Naive thymus-derived CD4-positive, alpha-beta T cell (primary cell): Measurements from ENCODE around the gene MTM1. TPM values are rescaled to one million over a fixed set of nuclear protein-coding genes. Genes with fewer than 3 reads are reported as not detected.

Source experiments
- ATAC-seq: fragments of 150-1000 bp; cut with Tn5 transposase; 2 replicates; pipeline ENCODE4 v1.10.0; 2021; ENCODE audit warnings: mild to moderate bottlenecking, moderate library complexity
- CTCF ChIA-PET: fragments of 350-600 bp; sonication (Branson Sonifier 250); formaldehyde crosslinking; loops from one replicate; lab custom pipeline; 2021; ENCODE audit warnings: antibody characterized with exemption; lab: Charles Lee
- POLR2A ChIA-PET: fragments of 350-600 bp; sonication (Branson Sonifier 250); formaldehyde crosslinking; loops from one replicate; lab custom pipeline; 2021; ENCODE audit warnings: antibody characterized with exemption, inconsistent platforms; lab: Charles Lee
- DNase-seq, 9 donors: peaks; one replicate each; pipeline versions ENCODE4 v3.0.0 to v3.0.0-alpha.2; 2020 to 2022; ENCODE audit warnings: mixed read lengths in 1 of 9
- H3K27ac ChIP-seq: one replicate; pipeline ENCODE4 v1.7.0; 2013; ENCODE audit warnings: mild to moderate bottlenecking, low read depth, low read length, moderate library complexity
- H3K27me3 ChIP-seq, 2 donors: one replicate each; pipeline ENCODE4 v1.7.0; 2013; ENCODE audit warnings: low read length in 2 of 2, mild to moderate bottlenecking in 2 of 2, moderate library complexity in 2 of 2; ENCODE audit not compliant: control insufficient read depth in 2 of 2, insufficient read depth in 2 of 2
- H3K36me3 ChIP-seq, 3 experiments: 1 replicate in 2 of 3; 2 replicates in 1 of 3; pipeline ENCODE4 v1.7.0; 2013; ENCODE audit warnings: low read length in 3 of 3, mild to moderate bottlenecking in 3 of 3, moderate library complexity in 1 of 3; ENCODE audit not compliant: insufficient read depth in 3 of 3, control insufficient read depth in 2 of 3
- H3K4me1 ChIP-seq, 2 donors: one replicate each; pipeline ENCODE4 v1.7.0; 2013; ENCODE audit warnings: low read length in 2 of 2, mild to moderate bottlenecking in 2 of 2, moderate library complexity in 1 of 2; ENCODE audit not compliant: control insufficient read depth in 2 of 2, insufficient read depth in 2 of 2
- H3K4me3 ChIP-seq: 2 replicates; pipeline ENCODE4 v1.7.0; 2013; ENCODE audit warnings: mild to moderate bottlenecking, low read length
- H3K9me3 ChIP-seq, 3 experiments: 1 replicate in 2 of 3; 2 replicates in 1 of 3; pipeline ENCODE4 v1.7.0; 2013; ENCODE audit warnings: low read length in 3 of 3; ENCODE audit not compliant: control insufficient read depth in 2 of 3
- H3K27ac Mint-ChIP-seq, 9 donors: one replicate each; pipeline ENCODE4 v1.8.0; 2020 to 2022; ENCODE audit warnings: mixed read lengths in 9 of 9, mild to moderate bottlenecking in 8 of 9, moderate library complexity in 5 of 9, inconsistent platforms in 2 of 9
- H3K27me3 Mint-ChIP-seq, 5 donors: one replicate each; pipeline ENCODE4 v1.8.0; 2021 to 2022; ENCODE audit warnings: mixed read lengths in 5 of 5, mild to moderate bottlenecking in 1 of 5
- H3K36me3 Mint-ChIP-seq, 5 donors: one replicate each; pipeline ENCODE4 v1.8.0; 2020 to 2022; ENCODE audit warnings: mixed read lengths in 5 of 5, mild to moderate bottlenecking in 3 of 5, inconsistent platforms in 1 of 5
- H3K4me1 Mint-ChIP-seq, 7 donors: one replicate each; pipeline ENCODE4 v1.8.0; 2020 to 2022; ENCODE audit warnings: mixed read lengths in 7 of 7, mild to moderate bottlenecking in 3 of 7, inconsistent platforms in 1 of 7
- H3K4me3 Mint-ChIP-seq, 10 donors: one replicate each; pipeline ENCODE4 v1.8.0; 2020 to 2022; ENCODE audit warnings: mild to moderate bottlenecking in 10 of 10, mixed read lengths in 10 of 10, moderate library complexity in 6 of 10, inconsistent platforms in 2 of 10
- H3K9me3 Mint-ChIP-seq, 11 donors: one replicate each; pipeline ENCODE4 v1.8.0; 2020 to 2022; ENCODE audit warnings: mixed read lengths in 11 of 11, mild to moderate bottlenecking in 4 of 11, inconsistent platforms in 1 of 11, moderate library complexity in 1 of 11
- intact Hi-C, 2 donors: fragments of 100-400 bp; cut with micrococcal nuclease; formaldehyde crosslinking; loops; one replicate each; pipeline ENCODE4 v1.15.1; 2023
- polyA plus RNA-seq, 2 donors: library from polyadenylated mRNA; unstranded; fragments of 300-500 nt; fragmentation: Illumina TruSeq; gene quantifications; one replicate each; pipeline ENCODE4 v1.2.3, GENCODE V29; 2021
- total RNA-seq, 6 experiments: library from RNA in 5 of 6; stranded (reverse) in 5 of 6; gene quantifications; 1 replicate in 5 of 6; 2 replicates in 1 of 6; pipeline ENCODE4 v1.2.3 and lab custom pipeline; 2021 to 2026

The MTM1 gene
- total and polyA plus RNA-seq, 7 experiments from 2014 or later, result 11.9 to 34.7 (median 24.6) TPM

DNA sequence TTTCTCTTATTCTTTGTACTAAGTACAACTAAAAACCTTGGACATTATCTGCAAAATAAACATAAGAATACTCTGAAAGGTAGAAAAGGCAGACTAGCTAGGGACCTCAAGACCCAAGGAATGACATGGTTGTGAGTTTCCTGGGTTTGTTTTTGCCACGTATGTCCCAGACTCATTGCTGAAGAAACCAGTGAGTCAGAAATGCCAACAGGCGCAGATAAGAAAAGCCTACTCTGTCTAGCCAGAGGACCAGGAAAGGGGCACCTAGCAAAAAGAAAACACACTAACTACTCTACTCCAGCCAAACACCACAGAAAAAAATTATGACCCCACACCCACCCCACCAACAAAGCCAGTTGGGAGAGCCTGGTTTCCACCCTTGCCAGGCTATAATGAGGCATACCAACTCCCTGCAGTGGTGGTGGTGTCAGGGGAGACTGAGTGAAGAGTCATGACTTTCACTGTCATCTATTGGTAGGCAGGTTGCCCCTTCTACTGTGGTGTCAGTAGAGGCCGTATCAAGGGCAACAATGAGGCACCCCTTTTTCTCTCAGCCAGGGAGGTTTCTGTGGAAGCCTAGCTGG lies 135.7 kb downstream of the MTM1 start:
- intact Hi-C loops, result no loop called here
- Mint-ChIP-seq H3K4me1 (peaks cover 0 to 52% (median 30%) of the 10 kb centered on the region in 7 donors), H3K9me3 (peaks cover 0 to 6% (median 0%) of the 10 kb centered on the region in 11 donors), H3K4me3 (no peak overlapping the region), H3K27ac (peak overlapping the region in 5 of 9 donors; percentile 14 to 84 (median 63)), H3K27me3 (no peaks in the 10 kb centered on the region), H3K36me3 (peaks cover 10 to 40% (median 28%) of the 10 kb centered on the region in 5 donors)
- H3K4me3 ChIP-seq, result no peak overlapping the region
- no peaks in the 10 kb centered on the region for H3K27me3 ChIP-seq
- H3K36me3 ChIP-seq, result no peaks in the 10 kb centered on the region
- no peak for ATAC-seq
- POLR2A ChIA-PET, result interaction anchor here (3.2 kb wide), 1 partner anchor 10 kb away, joined by 21 read pairs; the partner anchor contains the start of gene MTMR1
- H3K27ac ChIP-seq, result no peak overlapping the region
- DNase-seq, result no peak
- no peaks in the 10 kb centered on the region for H3K9me3 ChIP-seq
- H3K4me1 ChIP-seq, result no peaks in the 10 kb centered on the region
- CTCF ChIA-PET, result interaction anchor here (1.4 kb wide), 1 partner anchor 18 kb away, joined by 3 read pairs; no protein-coding TSS in a partner anchor

- Histone ChIP-seq H3K9me3 (no peaks in the 10 kb centered on the region), H3K4me3 (no peak overlapping the region), H3K27ac (peak overlapping the region; percentile 7), H3K4me1 (peaks cover 0 to 8% of the 10 kb centered on the region in 2 donors), H3K27me3 (no peaks in the 10 kb centered on the region), H3K36me3 (no peaks in the 10 kb centered on the region)
- no peaks in the 10 kb centered on the region for H3K9me3 Mint-ChIP-seq
- no peaks in the 10 kb centered on the region for H3K27me3 Mint-ChIP-seq
- peak overlapping the region in 6 of 9 donors; percentile 46 to 79 (median 58) for H3K27ac Mint-ChIP-seq
- DNase-seq (no peak), ATAC-seq (no peak)
- peaks cover 16 to 67% (median 36%) of the 10 kb centered on the region in 7 donors for H3K4me1 Mint-ChIP-seq
- H3K4me3 Mint-ChIP-seq, result no peak overlapping the region
- H3K36me3 Mint-ChIP-seq, result peaks cover 0 to 12% (median 4%) of the 10 kb centered on the region in 5 donors
- ChIA-PET POLR2A (interaction anchor here (1.2 to 1.3 kb wide), 2 partner anchors 19 to 20 kb away, joined by 4 read pairs; partner anchors contain the start of gene MTMR1), CTCF (interaction anchor here (1.9 to 2.2 kb wide), 2 partner anchors 21 to 29 kb away, joined by 11 to 13 read pairs; no protein-coding TSS in a partner anchor)
- intact Hi-C loops, result loop anchor here (10.0 kb wide), 2 partner anchors 48 to 78 kb away; no protein-coding TSS in a partner anchor
Observed at GRCh38 chrX:150712619-150713018, 144.2 kb downstream of the MTM1 start.

DNA sequence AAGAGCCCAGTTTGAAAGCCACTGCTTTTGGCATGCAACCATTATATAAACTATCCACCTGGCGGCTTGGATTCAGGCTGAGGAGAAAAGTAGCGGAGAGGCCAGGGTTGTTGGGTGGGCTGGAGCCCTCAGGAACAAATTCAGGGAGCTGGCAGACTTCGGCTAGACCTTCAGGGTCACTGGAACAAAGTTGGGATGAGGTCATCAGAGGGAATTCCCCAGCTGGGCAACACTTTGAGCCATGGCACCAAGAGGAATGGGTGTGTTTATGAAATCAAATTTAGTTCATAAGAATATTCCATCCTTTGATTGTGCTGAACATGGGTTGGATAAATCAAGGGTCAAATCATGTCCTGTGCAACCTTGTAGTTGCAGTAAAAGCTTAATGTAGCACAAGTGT lies 146.8 kb downstream of the MTM1 start:
- no peak for DNase-seq
- Mint-ChIP-seq H3K4me1 (peaks cover 16 to 60% (median 28%) of the 10 kb centered on the region in 7 donors), H3K4me3 (no peak overlapping the region), H3K27me3 (no peaks in the 10 kb centered on the region), H3K9me3 (no peaks in the 10 kb centered on the region), H3K36me3 (peaks cover 0 to 2% (median 0%) of the 10 kb centered on the region in 5 donors), H3K27ac (peak overlapping the region in 8 of 9 donors; percentile 6 to 80 (median 67))
- ChIA-PET POLR2A (interaction anchor here (0.8 to 1.6 kb wide), 4 partner anchors 19 to 32 kb away, joined by 3 to 5 read pairs (median 4); partner anchors contain the start of gene MTMR1), CTCF (interaction anchor here (0.8 to 2.2 kb wide), 9 partner anchors 12 to 170 kb away, joined by 3 to 18 read pairs (median 5); no protein-coding TSS in a partner anchor)
- Histone ChIP-seq H3K9me3 (no peaks in the 10 kb centered on the region), H3K27ac (no peak overlapping the region), H3K4me3 (no peak overlapping the region), H3K27me3 (no peaks in the 10 kb centered on the region), H3K4me1 (peaks cover 0 to 8% of the 10 kb centered on the region in 2 donors), H3K36me3 (peaks cover 0 to 10% (median 0%) of the 10 kb centered on the region in 3 experiments)
- ATAC-seq, result no peak
- intact Hi-C loops, result loop anchor here (5.0 to 10.0 kb wide), 4 partner anchors 50 to 763 kb away; no protein-coding TSS in a partner anchor

- ChIA-PET POLR2A (interaction anchor here (0.8 to 1.4 kb wide), 3 partner anchors 25 to 36 kb away, joined by 3 read pairs; no protein-coding TSS in a partner anchor), CTCF (interaction anchor here (0.7 to 1.9 kb wide), 6 partner anchors 20 to 750 kb away, joined by 3 to 6 read pairs (median 3); no protein-coding TSS in a partner anchor)
- Histone ChIP-seq H3K4me3 (no peak overlapping the region), H3K27ac (no peak overlapping the region), H3K36me3 (peaks cover 0 to 10% (median 0%) of the 10 kb centered on the region in 3 experiments), H3K27me3 (no peaks in the 10 kb centered on the region), H3K4me1 (peaks cover 0 to 7% of the 10 kb centered on the region in 2 donors), H3K9me3 (no peaks in the 10 kb centered on the region)
- no peaks in the 10 kb centered on the region for H3K27me3 Mint-ChIP-seq
- H3K27ac Mint-ChIP-seq, result no peak overlapping the region
- ATAC-seq (no peak), DNase-seq (no peak)
- peaks cover 13 to 59% (median 27%) of the 10 kb centered on the region in 7 donors for H3K4me1 Mint-ChIP-seq
- H3K4me3 Mint-ChIP-seq, result no peak overlapping the region
- H3K36me3 Mint-ChIP-seq, result peaks cover 0 to 19% (median 11%) of the 10 kb centered on the region in 5 donors
- no peaks in the 10 kb centered on the region for H3K9me3 Mint-ChIP-seq
- intact Hi-C loops, result loop anchor here (5.0 to 10.0 kb wide), 4 partner anchors 55 to 767 kb away; no protein-coding TSS in a partner anchor
Observed at GRCh38 chrX:150719621-150720020, 151.2 kb downstream of the MTM1 start.

Other genes starting within 250 kb of the MTM1 start
- gene MAMLD1, start 205.3 kb upstream of the MTM1 start, total RNA-seq, result 1 to 10 TPM in 2 of 5 experiments, under 1 TPM in 3; 0.14 to 8.9 (median 0.46) TPM
- under 1 TPM in 1 of 2 donors, not detected in 1; 0.13 TPM for gene MAMLD1, start 205.3 kb upstream of the MTM1 start, polyA plus RNA-seq
- 10 to 100 TPM; 37.0 to 53.1 (median 42.1) TPM for gene MTMR1, start 124.8 kb downstream of the MTM1 start, total RNA-seq
- 10 to 100 TPM; 11.3 to 24.8 TPM for gene MTMR1, start 124.8 kb downstream of the MTM1 start, polyA plus RNA-seq